NB4 (cell line): Measurements from ENCODE around the gene NPLOC4.

Source experiments
- DNase-seq: peaks from one replicate; pipeline ENCODE4 v3.0.0; 2010; ENCODE audit warnings: low read depth
- H3K4me3 ChIP-seq: one replicate; pipeline ENCODE4 v1.5.1; 2011; ENCODE audit warnings: mild to moderate bottlenecking, low read depth, low read length, moderate library complexity
- MAX ChIP-seq: IDR thresholded peaks from 2 replicates; pipeline ENCODE4 v1.6.1; 2011; ENCODE audit warnings: low read depth, low read length
- MYC ChIP-seq: IDR thresholded peaks from 2 replicates; pipeline ENCODE4 v1.6.1; 2011; ENCODE audit warnings: low read depth, low read length
- POLR2A ChIP-seq: IDR thresholded peaks from 2 replicates; pipeline ENCODE4 v1.6.1; 2011; ENCODE audit warnings: mild to moderate bottlenecking; ENCODE audit not compliant: insufficient read length; ENCODE audit errors: extremely low read depth
- TF ChIP-seq, protein P1 (sequence below): IDR thresholded peaks from one replicate; pipeline ENCODE4 v1.5.1; 2012; ENCODE audit warnings: low read depth, low read length

Gene NPLOC4

GRCh38 chr17:81603846-81604610 lies 32.9 kb downstream of the NPLOC4 start:
- H3K4me3 ChIP-seq, result no peak overlapping the region
- TF ChIP-seq MYC (no peak), MAX (no peak), POLR2A (no peak)
- TF ChIP-seq, protein P1, sequence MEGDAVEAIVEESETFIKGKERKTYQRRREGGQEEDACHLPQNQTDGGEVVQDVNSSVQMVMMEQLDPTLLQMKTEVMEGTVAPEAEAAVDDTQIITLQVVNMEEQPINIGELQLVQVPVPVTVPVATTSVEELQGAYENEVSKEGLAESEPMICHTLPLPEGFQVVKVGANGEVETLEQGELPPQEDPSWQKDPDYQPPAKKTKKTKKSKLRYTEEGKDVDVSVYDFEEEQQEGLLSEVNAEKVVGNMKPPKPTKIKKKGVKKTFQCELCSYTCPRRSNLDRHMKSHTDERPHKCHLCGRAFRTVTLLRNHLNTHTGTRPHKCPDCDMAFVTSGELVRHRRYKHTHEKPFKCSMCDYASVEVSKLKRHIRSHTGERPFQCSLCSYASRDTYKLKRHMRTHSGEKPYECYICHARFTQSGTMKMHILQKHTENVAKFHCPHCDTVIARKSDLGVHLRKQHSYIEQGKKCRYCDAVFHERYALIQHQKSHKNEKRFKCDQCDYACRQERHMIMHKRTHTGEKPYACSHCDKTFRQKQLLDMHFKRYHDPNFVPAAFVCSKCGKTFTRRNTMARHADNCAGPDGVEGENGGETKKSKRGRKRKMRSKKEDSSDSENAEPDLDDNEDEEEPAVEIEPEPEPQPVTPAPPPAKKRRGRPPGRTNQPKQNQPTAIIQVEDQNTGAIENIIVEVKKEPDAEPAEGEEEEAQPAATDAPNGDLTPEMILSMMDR, result no peak
- DNase-seq, result no peak

DNA sequence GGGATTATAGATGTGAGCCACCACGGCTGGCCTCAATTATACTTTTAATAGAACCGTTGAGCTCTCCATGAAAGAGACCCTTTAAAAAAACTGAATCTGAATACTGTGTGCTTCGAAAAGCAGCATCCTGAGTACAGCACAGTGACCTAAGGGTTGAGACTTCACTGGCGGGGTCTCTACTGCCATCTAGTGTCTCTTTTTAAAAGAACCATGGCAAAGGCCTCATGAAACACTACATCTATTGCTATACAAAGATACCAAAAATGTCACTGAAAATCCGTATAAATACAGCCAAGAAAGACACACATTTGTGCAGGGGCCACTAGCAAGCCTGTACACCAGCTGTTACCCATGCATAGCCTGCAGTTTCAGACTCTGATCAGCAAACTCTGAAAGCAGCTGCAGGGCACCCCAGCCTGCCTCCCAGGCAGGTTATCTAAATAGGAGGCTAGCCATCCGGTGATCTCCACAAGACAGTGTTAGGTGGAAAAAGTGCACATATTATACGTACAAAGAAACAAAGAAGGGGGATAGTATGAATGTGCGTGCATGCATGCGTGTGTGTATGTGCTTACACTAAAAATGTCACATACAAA lies 35.3 kb downstream of the NPLOC4 start:
- DNase-seq, result peak; percentile 78
- 0 out of 2 replicates have a peak, but pooled peaks have one; percentile 23 for TF ChIP-seq MYC
- TF ChIP-seq MAX, result peak; percentile 42; the same call in 1 of the 2 replicates
- TF ChIP-seq POLR2A, result no peak
- TF ChIP-seq, protein P1, result peak; percentile 71
- H3K4me3 ChIP-seq, result no peak overlapping the region

GRCh38 chr17:81599719-81600486 lies 37.0 kb downstream of the NPLOC4 start:
- TF ChIP-seq MAX, result no peak
- no peak for DNase-seq
- no peak overlapping the region for H3K4me3 ChIP-seq

GRCh38 chr17:81593105-81593871 lies 43.6 kb downstream of the NPLOC4 start:
- H3K4me3 ChIP-seq, result no peak overlapping the region
- no peak for DNase-seq
- TF ChIP-seq MAX (no peak), POLR2A (no peak)
- TF ChIP-seq, protein P1, result no peak

GRCh38 chr17:81591971-81592370 lies 44.9 kb downstream of the NPLOC4 start:
- no peak for TF ChIP-seq POLR2A
- TF ChIP-seq, protein P1, result no peak
- TF ChIP-seq MAX, result no peak
- no peak for TF ChIP-seq MYC
- no peak for DNase-seq
- no peak overlapping the region for H3K4me3 ChIP-seq
